Ureter (tissue), 1 donor: ENCODE data around the gene CYP2A6. TPM values are rescaled to one million over a fixed set of nuclear protein-coding genes. Genes with fewer than 3 reads are reported as not detected.

ENCODE experiments used
- DNase-seq: peaks from one replicate; pipeline ENCODE4 v3.0.0-alpha.2; 2020; ENCODE audit warnings: low spot score
- total RNA-seq: library from RNA; stranded (reverse); gene quantifications from one replicate; pipeline ENCODE4 v1.2.4, GENCODE V29; 2023
- donor health status: DM: yes; HTN: yes; CAD: no.

The CYP2A6 gene
- total RNA-seq, 1 donor from 2014 or later: not detected

- no peak for DNase-seq
These were observed 47.7 kb downstream of the CYP2A6 start for GRCh38 chr19:40802300-40803169.

- no peak for DNase-seq
These were observed 48.6 kb downstream of the CYP2A6 start for GRCh38 chr19:40801426-40802299.

- no peak for DNase-seq
These were observed 49.3 kb downstream of the CYP2A6 start for GRCh38 chr19:40800997-40801377.

- no peak for DNase-seq
These were observed 49.8 kb downstream of the CYP2A6 start for GRCh38 chr19:40800339-40800996.

- no peak for DNase-seq
These were observed 50.5 kb downstream of the CYP2A6 start for GRCh38 chr19:40799558-40800338.

GRCh38 chr19:40798683-40799557 is 51.3 kb downstream of the CYP2A6 start, which contains the start of gene EGLN2:
Gene EGLN2 (plus strand): TSS chr19:40799191. CDS start chr19:40800573, 1,382 bp downstream.
- DNase-seq: peak; percentile 100

GRCh38 chr19:40797963-40798682 is 52.1 kb downstream of the CYP2A6 start:
- DNase-seq: peak; percentile 77

- DNase-seq: no peak
These were observed 52.9 kb downstream of the CYP2A6 start for GRCh38 chr19:40797166-40797962.

Other genes starting within 250 kb of the CYP2A6 start
- gene LTBP4, start 249.1 kb downstream of the CYP2A6 start, total RNA-seq: 239 TPM
- 30.3 TPM for gene NUMBL, start 159.8 kb downstream of the CYP2A6 start, total RNA-seq
- 35.0 TPM for gene COQ8B, start 133.6 kb downstream of the CYP2A6 start, total RNA-seq
- gene ITPKC, start 133.3 kb downstream of the CYP2A6 start, total RNA-seq: 35.0 TPM
- gene ACTMAP, start 100.0 kb downstream of the CYP2A6 start, total RNA-seq: 11.3 TPM
- 74.0 TPM for gene SNRPA, start 99.2 kb downstream of the CYP2A6 start, total RNA-seq
- gene MIA, start 74.9 kb downstream of the CYP2A6 start, total RNA-seq: not detected
- gene RAB4B, start 72.2 kb downstream of the CYP2A6 start, total RNA-seq: 45.3 TPM
- gene EGLN2, start 51.3 kb downstream of the CYP2A6 start, total RNA-seq: 79.3 TPM
- not detected for gene CYP2A7, start 31.8 kb upstream of the CYP2A6 start, total RNA-seq
- gene CYP2B6, start 140.8 kb upstream of the CYP2A6 start, total RNA-seq: not detected
- gene CYP2A13, start 238.0 kb upstream of the CYP2A6 start, total RNA-seq: not detected